Activated T-cell treated with anti-CD3 and anti-CD28 coated beads for 48 hours (primary cell): ENCODE data around the gene GDI1.

Source experiments
- DNase-seq: peaks from one replicate; pipeline ENCODE4 v3.0.0-alpha.2; 2020; ENCODE audit warnings: low read depth

GDI1 gene

DNA sequence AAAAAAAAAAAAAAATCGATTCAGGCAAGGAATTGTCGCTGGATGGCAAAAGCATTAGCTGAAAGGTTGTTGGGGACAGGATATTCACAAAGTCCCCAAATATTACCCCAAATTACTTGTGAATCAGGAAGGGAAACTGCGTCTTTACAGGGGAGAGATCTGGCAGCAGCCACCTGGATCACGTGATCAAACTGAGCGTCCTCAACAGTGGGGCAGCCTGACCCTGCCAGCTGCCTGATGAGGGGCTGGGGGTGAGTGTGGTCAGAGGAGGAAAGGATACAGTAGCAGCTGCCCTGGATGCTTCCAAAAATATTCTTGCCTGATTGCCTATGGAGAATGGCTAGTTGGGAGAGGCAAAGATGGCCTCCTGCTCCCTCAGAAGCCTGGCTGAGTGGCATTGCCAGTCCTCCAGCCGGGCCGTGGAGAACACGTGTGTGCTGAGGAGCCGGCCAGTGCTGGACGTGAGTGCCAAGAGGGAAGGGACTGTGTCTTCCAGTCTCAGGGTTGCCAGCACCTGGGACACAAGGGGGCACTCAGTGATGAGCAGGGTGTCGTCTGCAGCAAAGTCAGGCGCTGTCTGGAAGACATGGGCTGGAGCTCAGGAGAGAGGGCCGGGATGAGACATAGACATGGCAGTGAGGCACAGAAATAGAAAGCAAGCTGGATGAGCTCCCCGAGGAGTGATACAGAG, 45.1 kb downstream of the GDI1 start:
- DNase-seq: no peak

DNA sequence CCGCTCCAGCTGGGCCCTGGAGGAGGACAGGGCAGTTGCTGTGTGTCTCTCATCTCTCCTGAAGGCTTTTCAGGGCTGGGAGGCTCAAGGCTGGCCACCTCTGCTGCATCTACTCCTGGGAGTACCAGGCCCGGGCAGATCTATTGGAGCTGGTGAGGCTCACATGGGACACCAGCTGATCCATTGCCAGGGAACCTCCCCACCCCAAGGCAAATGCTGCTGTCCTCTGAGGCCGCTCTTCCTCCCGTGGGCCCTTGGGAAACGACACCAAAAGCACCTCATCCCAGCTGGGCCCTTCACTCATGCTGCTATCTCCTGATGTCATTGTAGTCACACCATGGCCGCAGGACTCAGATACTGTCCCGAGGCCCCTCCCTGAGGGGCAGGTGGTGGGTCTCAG, 45.8 kb downstream of the GDI1 start:
- DNase-seq: no peak

- DNase-seq: no peak
These were observed 46.4 kb downstream of the GDI1 start for GRCh38 chrX:154483325-154483724.

DNA sequence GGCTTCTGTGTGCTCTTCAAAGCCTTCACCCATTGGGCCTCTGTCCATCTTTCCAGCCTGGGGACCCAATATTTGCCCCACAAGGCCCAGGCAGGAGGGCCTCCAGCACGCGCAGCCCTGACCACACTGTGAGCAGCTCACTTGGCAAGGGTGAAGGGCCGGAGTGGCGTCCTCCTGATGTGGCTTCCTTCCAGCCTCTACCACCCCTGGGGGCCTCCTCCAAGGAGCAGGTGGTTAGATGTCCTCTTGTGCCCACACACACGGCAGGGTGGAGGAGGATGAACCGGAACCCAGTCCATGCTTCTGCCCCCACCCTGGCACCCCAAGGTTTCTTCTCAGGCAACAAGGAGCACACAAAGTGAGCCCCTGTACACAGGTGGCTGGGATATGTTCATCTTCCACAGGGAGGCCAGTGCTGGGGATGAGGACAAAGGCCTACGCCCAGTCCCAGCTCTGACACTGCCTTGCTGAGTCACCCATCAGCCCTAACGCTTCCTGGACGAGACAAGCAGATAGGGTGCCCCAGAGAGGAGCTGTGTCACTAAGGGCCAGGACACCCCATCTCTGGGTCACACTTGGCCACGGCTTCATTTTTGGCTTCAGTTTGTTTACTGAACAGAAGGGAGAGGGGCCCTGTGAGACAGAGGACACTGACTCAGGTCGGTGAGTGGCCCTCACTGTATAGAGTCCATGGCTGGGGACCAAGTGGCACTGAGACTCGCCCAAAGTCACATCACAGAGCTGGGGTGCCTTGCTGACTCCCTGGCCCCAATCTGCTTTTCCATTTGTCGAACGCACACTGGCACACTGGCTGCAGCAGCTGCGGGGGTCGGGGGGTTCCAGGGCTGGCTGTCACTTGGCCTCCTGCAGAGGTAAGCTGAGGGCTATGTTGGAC, 47.5 kb downstream of the GDI1 start:
- no peak for DNase-seq

- no peak for DNase-seq
These were observed 48.4 kb downstream of the GDI1 start for GRCh38 chrX:154485150-154486051.

- DNase-seq: no peak
These were observed 49.1 kb downstream of the GDI1 start for GRCh38 chrX:154486052-154486395.

DNA sequence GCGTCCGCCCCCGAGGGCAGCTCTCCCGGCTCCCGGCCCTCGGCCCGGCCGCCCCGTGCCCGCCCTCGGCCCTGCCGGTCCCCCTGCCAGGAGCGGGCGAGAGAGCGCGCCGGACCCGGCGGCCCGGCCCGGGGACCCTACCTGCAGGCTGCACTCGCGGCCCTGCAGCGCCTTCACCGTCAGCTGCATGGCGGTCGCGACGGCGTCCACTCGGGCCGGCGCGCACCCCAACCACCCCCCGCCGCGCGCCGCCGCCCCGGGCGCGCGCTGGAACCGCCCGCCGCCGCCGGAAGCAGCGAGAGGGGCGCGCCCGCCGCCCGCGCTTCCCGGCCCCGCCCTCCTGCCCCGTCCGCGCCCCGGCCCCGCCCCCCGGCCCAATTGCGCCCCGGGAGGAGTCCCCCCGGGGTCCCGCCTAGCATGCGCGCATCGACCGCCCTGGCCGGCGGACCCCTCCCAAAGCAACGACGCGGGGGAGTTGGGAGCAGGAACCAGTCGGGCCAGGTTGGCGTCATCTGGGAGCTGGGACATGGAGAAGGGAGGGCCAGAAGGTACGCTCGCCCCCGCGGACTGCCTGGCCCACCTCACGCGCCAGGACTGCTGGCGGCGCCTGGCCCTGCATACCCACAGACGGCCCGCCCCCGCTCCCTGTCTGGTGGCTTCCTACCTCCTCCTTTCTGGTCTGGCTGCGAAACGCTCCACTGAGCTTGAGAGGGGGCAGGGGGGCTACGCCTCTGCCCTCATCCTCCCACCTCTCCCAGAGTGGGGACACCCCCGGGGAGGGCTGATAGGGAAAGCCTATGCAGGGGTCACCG, 49.6 kb downstream of the GDI1 start, which contains the start of gene UBL4A:
Gene UBL4A, minus strand, starts transcription at position 220 of the 812 bp plus-strand sequence. Its CDS starts 31 bp downstream, at position 189.
- DNase-seq: peak; percentile 62

DNA sequence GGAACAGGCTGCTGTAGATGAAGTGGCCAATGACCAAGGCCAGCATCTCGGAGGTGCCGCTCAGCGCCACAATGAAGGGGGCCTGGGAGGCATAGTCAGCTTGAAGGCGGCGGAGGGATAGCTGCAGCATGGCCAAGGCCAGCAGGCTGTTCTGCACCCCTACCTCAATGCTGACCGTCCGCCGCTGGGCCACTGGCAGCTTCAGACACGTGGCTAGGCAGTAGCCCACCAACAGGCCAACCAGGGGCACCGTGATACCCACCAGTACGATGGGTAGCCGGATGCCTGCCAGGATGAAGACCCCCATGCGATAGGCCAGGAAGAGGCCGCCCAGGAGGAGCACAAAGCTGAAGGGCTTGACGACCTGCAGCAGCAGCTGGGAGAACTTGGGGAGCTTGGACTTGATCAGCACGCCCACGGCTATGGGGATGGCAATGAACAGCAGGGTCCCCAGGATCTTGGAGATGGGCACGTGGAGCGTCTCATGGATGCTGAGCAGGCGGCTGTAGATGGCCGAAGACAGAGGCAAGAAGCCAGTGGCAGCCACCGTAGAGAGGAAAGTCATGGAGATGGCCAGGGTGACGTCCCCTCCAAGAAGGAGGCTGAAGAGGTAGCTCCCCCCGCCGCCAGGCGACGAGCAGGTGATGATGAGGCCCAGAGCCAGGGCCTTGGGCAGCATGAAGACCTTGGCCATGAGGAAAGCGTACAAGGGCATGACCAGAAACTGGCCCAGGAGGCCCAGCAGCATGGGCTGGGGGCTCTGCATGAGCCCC, 50.8 kb downstream of the GDI1 start:
- DNase-seq: no peak

GRCh38 chrX:154488336-154489075, 51.6 kb downstream of the GDI1 start:
- no peak for DNase-seq

- no peak for DNase-seq
These were observed 52.2 kb downstream of the GDI1 start for GRCh38 chrX:154489182-154489581.

GRCh38 chrX:154490021-154490413, 53.1 kb downstream of the GDI1 start:
- no peak for DNase-seq

- peak; percentile 89 for DNase-seq
These were observed 53.6 kb downstream of the GDI1 start, which contains the start of gene SLC10A3 for GRCh38 chrX:154490414-154491083. TSS of gene SLC10A3 (minus strand) at chrX:154490629. CDS start at chrX:154488940, 1,689 bp downstream.
